Glutamatergic neuron (in vitro differentiated cells): ENCODE results near the gene CDH19. TPM values are rescaled to one million over a fixed set of nuclear protein-coding genes. Genes with fewer than 3 reads are reported as not detected.

Experiments used
- DNase-seq: peaks from one replicate; pipeline ENCODE4 v3.0.0; 2022
- H3K27ac Mint-ChIP-seq: one replicate; pipeline ENCODE4 v1.8.0; 2020; ENCODE audit warnings: mild to moderate bottlenecking, mixed read lengths, inconsistent platforms; ENCODE audit not compliant: unreplicated experiment
- H3K27me3 Mint-ChIP-seq: one replicate; pipeline ENCODE4 v1.8.0; 2020; ENCODE audit warnings: mild to moderate bottlenecking, moderate library complexity, mixed read lengths, inconsistent platforms; ENCODE audit not compliant: unreplicated experiment
- H3K36me3 Mint-ChIP-seq: one replicate; pipeline ENCODE4 v1.8.0; 2020; ENCODE audit warnings: mild to moderate bottlenecking, mixed read lengths, inconsistent platforms; ENCODE audit not compliant: unreplicated experiment
- H3K4me1 Mint-ChIP-seq: one replicate; pipeline ENCODE4 v1.8.0; 2020; ENCODE audit warnings: mild to moderate bottlenecking, low read depth, mixed read lengths, inconsistent platforms; ENCODE audit not compliant: unreplicated experiment
- H3K4me3 Mint-ChIP-seq: one replicate; pipeline ENCODE4 v1.8.0; 2020; ENCODE audit warnings: mild to moderate bottlenecking, mixed read lengths, inconsistent platforms; ENCODE audit not compliant: unreplicated experiment
- H3K9me3 Mint-ChIP-seq: one replicate; pipeline ENCODE4 v1.8.0; 2020; ENCODE audit warnings: mild to moderate bottlenecking, moderate library complexity, mixed read lengths, inconsistent platforms; ENCODE audit not compliant: unreplicated experiment
- long read RNA-seq: library from polyadenylated mRNA; unstranded; transcript quantifications from one replicate; pipeline ENCODE4 v2.0.0, GENCODE V29; 2020; ENCODE audit not compliant: unreplicated experiment
- total RNA-seq: library from RNA; stranded (reverse); fragmentation: NEBNext Ultra II Directional; extraction: Animal tissue kit (Norgen Biotek cat#: 25700); gene quantifications from one replicate; pipeline ENCODE4 v1.2.1, GENCODE V29; 2021; ENCODE audit not compliant: unreplicated experiment
- TF ChIP-seq, protein P1 (sequence below): fragments of 200-600 bp; sonication (generic); IDR thresholded peaks from one replicate; pipeline ENCODE4 v1.5.0; 2021; ENCODE audit not compliant: partially characterized antibody, unreplicated experiment

CDH19 gene, protein sequence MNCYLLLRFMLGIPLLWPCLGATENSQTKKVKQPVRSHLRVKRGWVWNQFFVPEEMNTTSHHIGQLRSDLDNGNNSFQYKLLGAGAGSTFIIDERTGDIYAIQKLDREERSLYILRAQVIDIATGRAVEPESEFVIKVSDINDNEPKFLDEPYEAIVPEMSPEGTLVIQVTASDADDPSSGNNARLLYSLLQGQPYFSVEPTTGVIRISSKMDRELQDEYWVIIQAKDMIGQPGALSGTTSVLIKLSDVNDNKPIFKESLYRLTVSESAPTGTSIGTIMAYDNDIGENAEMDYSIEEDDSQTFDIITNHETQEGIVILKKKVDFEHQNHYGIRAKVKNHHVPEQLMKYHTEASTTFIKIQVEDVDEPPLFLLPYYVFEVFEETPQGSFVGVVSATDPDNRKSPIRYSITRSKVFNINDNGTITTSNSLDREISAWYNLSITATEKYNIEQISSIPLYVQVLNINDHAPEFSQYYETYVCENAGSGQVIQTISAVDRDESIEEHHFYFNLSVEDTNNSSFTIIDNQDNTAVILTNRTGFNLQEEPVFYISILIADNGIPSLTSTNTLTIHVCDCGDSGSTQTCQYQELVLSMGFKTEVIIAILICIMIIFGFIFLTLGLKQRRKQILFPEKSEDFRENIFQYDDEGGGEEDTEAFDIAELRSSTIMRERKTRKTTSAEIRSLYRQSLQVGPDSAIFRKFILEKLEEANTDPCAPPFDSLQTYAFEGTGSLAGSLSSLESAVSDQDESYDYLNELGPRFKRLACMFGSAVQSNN
- total RNA-seq, result not detected
- long read RNA-seq, result 0 reads

DNA sequence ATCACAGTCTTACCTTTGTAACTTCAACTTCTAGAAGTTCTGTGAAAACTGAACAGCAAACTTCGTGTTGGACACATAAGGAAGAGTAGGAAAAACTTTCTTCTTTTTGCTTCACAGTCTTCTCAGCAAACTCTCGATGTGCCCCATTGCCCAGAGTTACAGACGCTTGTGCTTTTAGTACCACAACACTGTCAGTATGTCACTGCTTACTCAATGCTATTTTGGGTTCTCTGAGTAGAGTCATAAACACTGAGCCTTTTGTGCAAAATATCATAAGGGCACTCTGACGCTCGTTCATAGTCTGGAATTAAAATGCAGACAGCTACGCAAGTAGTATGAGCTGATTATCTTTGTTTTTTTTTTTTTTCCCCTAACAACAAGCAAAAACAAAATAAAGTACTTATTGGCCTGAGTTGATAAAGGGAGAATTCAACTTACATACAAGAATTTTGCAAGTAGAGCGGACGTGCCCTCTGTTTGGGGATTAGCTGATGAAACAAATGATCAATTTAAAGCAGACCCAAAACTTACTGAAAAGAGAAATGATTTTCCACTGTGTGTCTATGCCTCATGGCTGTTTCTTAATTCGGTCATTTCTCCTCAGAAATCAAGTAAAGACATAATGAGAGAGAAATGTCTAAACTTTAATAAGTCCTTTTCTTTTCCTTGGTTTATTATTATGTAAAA is at the start of gene CDH19:
TSS of gene CDH19 (minus strand) at position 150 of the 687 bp plus-strand sequence. CDS start 31,886 bp downstream, outside the sequence.
- no peaks in the 10 kb centered on the region for H3K36me3 Mint-ChIP-seq
- TF ChIP-seq, protein P1, sequence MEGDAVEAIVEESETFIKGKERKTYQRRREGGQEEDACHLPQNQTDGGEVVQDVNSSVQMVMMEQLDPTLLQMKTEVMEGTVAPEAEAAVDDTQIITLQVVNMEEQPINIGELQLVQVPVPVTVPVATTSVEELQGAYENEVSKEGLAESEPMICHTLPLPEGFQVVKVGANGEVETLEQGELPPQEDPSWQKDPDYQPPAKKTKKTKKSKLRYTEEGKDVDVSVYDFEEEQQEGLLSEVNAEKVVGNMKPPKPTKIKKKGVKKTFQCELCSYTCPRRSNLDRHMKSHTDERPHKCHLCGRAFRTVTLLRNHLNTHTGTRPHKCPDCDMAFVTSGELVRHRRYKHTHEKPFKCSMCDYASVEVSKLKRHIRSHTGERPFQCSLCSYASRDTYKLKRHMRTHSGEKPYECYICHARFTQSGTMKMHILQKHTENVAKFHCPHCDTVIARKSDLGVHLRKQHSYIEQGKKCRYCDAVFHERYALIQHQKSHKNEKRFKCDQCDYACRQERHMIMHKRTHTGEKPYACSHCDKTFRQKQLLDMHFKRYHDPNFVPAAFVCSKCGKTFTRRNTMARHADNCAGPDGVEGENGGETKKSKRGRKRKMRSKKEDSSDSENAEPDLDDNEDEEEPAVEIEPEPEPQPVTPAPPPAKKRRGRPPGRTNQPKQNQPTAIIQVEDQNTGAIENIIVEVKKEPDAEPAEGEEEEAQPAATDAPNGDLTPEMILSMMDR, result no peak
- peaks cover 8% of the 10 kb centered on the region for H3K4me1 Mint-ChIP-seq
- no peak within 1 kb of the TSS for H3K4me3 Mint-ChIP-seq
- no peaks in the 10 kb centered on the region for H3K9me3 Mint-ChIP-seq
- DNase-seq, result no peak
- H3K27me3 Mint-ChIP-seq, result no peaks in the 10 kb centered on the region
- H3K27ac Mint-ChIP-seq, result no peak within 1 kb of the TSS

DNA sequence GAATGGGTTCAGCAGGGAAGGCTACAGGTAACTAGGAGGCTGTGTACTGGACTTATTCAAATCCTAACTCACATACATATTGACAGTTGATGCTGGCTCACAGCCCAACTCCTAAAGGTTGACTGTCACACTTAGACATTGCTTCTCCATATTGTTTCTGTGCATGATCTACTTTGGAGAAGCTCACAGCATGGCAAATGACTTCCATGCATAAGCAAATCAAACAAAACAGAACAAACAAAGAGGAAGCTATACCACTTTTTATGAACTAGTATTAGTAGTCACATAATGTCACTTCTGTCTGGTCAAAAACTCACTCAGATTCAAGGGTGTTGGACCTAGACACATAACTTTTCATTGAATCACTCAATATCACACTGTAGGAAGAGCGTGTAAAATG is 43.8 kb upstream of the CDH19 start:
- Mint-ChIP-seq H3K4me3 (no peak overlapping the region), H3K27me3 (no peaks in the 10 kb centered on the region), H3K9me3 (no peaks in the 10 kb centered on the region), H3K27ac (no peak overlapping the region), H3K36me3 (no peaks in the 10 kb centered on the region), H3K4me1 (peaks cover 7% of the 10 kb centered on the region)
- DNase-seq, result no peak
- TF ChIP-seq, protein P1, result no peak

DNA sequence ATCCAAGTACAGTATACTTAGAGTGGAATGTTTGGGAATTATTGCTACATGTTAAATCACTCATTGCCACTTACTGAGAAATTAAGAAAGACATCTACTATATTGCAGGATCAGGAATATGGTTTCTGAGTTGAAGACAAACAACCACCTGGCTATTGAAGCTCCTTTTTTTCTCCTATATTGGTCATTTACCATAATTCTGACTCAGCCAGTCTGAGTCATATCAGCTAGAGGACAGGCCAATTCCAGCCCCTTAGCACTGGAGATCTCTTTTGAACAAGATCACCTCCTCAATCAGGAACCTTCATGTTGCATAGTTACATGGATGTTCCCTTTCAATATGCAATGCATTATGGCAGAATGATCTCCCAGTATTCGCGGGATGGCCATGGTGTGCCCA is 42.7 kb upstream of the CDH19 start:
- peaks cover 7% of the 10 kb centered on the region for H3K4me1 Mint-ChIP-seq
- no peaks in the 10 kb centered on the region for H3K9me3 Mint-ChIP-seq
- no peak for DNase-seq
- H3K4me3 Mint-ChIP-seq, result no peak overlapping the region
- no peaks in the 10 kb centered on the region for H3K36me3 Mint-ChIP-seq
- H3K27me3 Mint-ChIP-seq, result no peaks in the 10 kb centered on the region
- peak overlapping the region; percentile 23 for H3K27ac Mint-ChIP-seq
- TF ChIP-seq, protein P1, result no peak

DNA sequence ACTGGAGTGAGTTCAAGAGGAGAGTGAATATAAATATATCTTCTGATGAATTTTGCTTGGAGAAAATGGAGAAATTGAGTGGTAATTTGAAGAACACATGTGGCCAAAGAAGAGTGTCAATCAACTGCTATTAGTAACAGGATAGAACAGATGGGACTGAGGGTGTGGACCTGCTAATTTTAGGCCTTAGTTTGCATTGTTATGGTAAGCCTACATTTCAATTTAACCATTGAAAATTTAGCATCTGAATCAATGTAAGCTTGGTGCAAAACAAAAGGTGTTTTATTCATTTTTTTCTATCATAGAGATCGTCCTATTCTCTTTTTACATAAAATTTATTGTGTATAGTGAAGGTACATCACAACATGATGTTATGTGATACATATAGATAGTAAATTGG is 42.1 kb upstream of the CDH19 start:
- Mint-ChIP-seq H3K4me3 (no peak overlapping the region), H3K36me3 (no peaks in the 10 kb centered on the region)
- TF ChIP-seq, protein P1, result no peak

More for the DNA sequence above, 42.1 kb upstream of the CDH19 start:
- no peak for DNase-seq
- Mint-ChIP-seq H3K27ac (peak overlapping the region; percentile 81), H3K4me1 (peaks cover 7% of the 10 kb centered on the region), H3K9me3 (no peaks in the 10 kb centered on the region), H3K27me3 (no peaks in the 10 kb centered on the region)
